K562 (cell line): ENCODE data around the gene GINS2. TPM values are rescaled to one million over a fixed set of nuclear protein-coding genes. Genes with fewer than 3 reads are reported as not detected.
A peak's percentile ranks its signal among the peaks of the same experiment; 100 is the strongest.

Source experiments
- ATAC-seq: fragments of 200-7000 bp; cut with Tn5 transposase; 3 replicates; pipeline ENCODE4 v1.9.1; 2020; ENCODE audit warnings: moderate library complexity
- BruUV-seq: library from RNA; stranded (reverse); fragments of 400-500 nt; replicated peaks from 2 replicates; lab custom pipeline; 2021; lab: Mats Ljungman, UMichigan
- CTCF ChIA-PET: fragments of 300-600 bp; formaldehyde crosslinking; extraction: SDS; loops from one replicate; lab custom pipeline; 2021; ENCODE audit warnings: low intra/inter-chr PET ratio; lab: Yijun Ruan, JAX
- POLR2A ChIA-PET: fragments of 300-600, 350-650 bp; sonication (Branson Sonifier 250); formaldehyde crosslinking; extraction: SDS; loops from one replicate; lab custom pipeline; 2021; ENCODE audit warnings: antibody characterized with exemption, inconsistent platforms; lab: Yijun Ruan, JAX
- DNase-seq, 4 experiments: peaks; one replicate each; pipeline versions ENCODE4 v3.0.0 to v3.0.0-alpha.2; 2011 to 2018; ENCODE audit warnings: low spot score in 3 of 4, mixed read lengths in 3 of 4; ENCODE audit errors: extremely low read depth in 1 of 4
- FAIRE-seq: peaks from 2 replicates; lab custom pipeline; 2011; peaks lifted over from hg19 to GRCh38; lab: Jason Lieb, UNC
- H2AFZ ChIP-seq: 2 replicates; pipeline ENCODE4 v1.6.0; 2011; ENCODE audit warnings: low read depth, low read length, control low read depth, inconsistent platforms
- H3K27ac ChIP-seq: fragments of 200-600 bp; 3 replicates; pipeline ENCODE4 v1.8.0; 2011; ENCODE audit warnings: low read depth, mild to moderate bottlenecking, control low read depth, inconsistent platforms, low read length, moderate library complexity, mixed read lengths; ENCODE audit errors: extremely low read depth
- H3K27me3 ChIP-seq, 2 experiments: fragments of 300-600 bp in 1 of 2; 2 replicates in 1 of 2; 3 replicates in 1 of 2; pipeline versions ENCODE4 v1.6.0 to v1.8.0; 2011; ENCODE audit warnings: inconsistent platforms in 2 of 2, low read length in 2 of 2, mild to moderate bottlenecking in 1 of 2, mixed read lengths in 1 of 2, moderate library complexity in 1 of 2; ENCODE audit not compliant: control insufficient read depth in 2 of 2, insufficient read depth in 2 of 2
- H3K36me3 ChIP-seq: fragments of 300-600 bp; 3 replicates; pipeline ENCODE4 v1.8.0; 2011; ENCODE audit warnings: mild to moderate bottlenecking, low read length, inconsistent platforms; ENCODE audit not compliant: control insufficient read depth, insufficient read depth
- H3K4me1 ChIP-seq, 2 experiments: fragments of 200-600 bp in 1 of 2; replicated peaks in 1 of 2; 2 replicates in 1 of 2; 3 replicates in 1 of 2; pipeline versions ENCODE4 v1.5.1 to v1.8.0; 2011; ENCODE audit warnings: inconsistent platforms in 2 of 2, low read length in 2 of 2, mild to moderate bottlenecking in 1 of 2, mixed read lengths in 1 of 2, moderate library complexity in 1 of 2; ENCODE audit not compliant: control insufficient read depth in 2 of 2, insufficient read depth in 2 of 2
- H3K4me2 ChIP-seq: 2 replicates; pipeline ENCODE4 v1.6.1; 2011; ENCODE audit warnings: low read length, control low read depth, inconsistent platforms, mixed read lengths; ENCODE audit not compliant: insufficient read depth
- H3K4me3 ChIP-seq: fragments of 200-600 bp; sonication (generic), shearing (Covaris generic); 2 replicates; pipeline ENCODE4 v1.5.1; 2016; ENCODE audit warnings: control low read depth, inconsistent platforms
- H3K79me2 ChIP-seq: fragments of 200-600 bp; 3 replicates; pipeline ENCODE4 v1.8.0; 2011; ENCODE audit warnings: low read length, inconsistent platforms; ENCODE audit not compliant: control insufficient read depth, insufficient read depth
- H3K9ac ChIP-seq, 2 experiments: 2 replicates each; pipeline versions ENCODE4 v1.6.0 to v1.6.1; 2011; ENCODE audit warnings: low read depth in 2 of 2, low read length in 2 of 2, control low read depth in 1 of 2, inconsistent platforms in 1 of 2, mild to moderate bottlenecking in 1 of 2, mixed read lengths in 1 of 2; ENCODE audit not compliant: insufficient read depth in 1 of 2
- H3K9me1 ChIP-seq: one replicate; pipeline ENCODE4 v1.6.0; 2011; ENCODE audit warnings: inconsistent platforms, mild to moderate bottlenecking, low read length, moderate library complexity; ENCODE audit not compliant: control insufficient read depth, insufficient read depth
- H3K9me3 ChIP-seq: replicated peaks from 2 replicates; pipeline ENCODE4 v1.5.1; 2011; ENCODE audit warnings: low read depth, low read length, inconsistent platforms; ENCODE audit not compliant: control insufficient read depth, insufficient read depth
- H4K20me1 ChIP-seq: replicated peaks from 2 replicates; pipeline ENCODE4 v1.6.1; 2011; ENCODE audit warnings: low read length, inconsistent platforms, mixed read lengths; ENCODE audit not compliant: control insufficient read depth, insufficient read depth
- BHLHE40 ChIP-seq: IDR thresholded peaks from 2 replicates; pipeline ENCODE4 v1.6.1; 2011; ENCODE audit warnings: low read length, improper control_type of control experiment
- EHMT2 ChIP-seq: fragments of 450-650 bp; IDR thresholded peaks from 2 replicates; pipeline ENCODE4 v1.6.1; 2018; ENCODE audit warnings: antibody characterized with exemption
- HCFC1 ChIP-seq: IDR thresholded peaks from 2 replicates; pipeline ENCODE4 v1.6.1; 2012; ENCODE audit warnings: low read depth, low read length, improper control_type of control experiment
- HDAC2 ChIP-seq: fragments of 450-650 bp; IDR thresholded peaks from 2 replicates; pipeline ENCODE4 v1.6.1; 2016; ENCODE audit warnings: mild to moderate bottlenecking
- HDAC3 ChIP-seq: fragments of 450-650 bp; IDR thresholded peaks from 2 replicates; pipeline ENCODE4 v1.6.1; 2018; ENCODE audit warnings: borderline replicate concordance, mild to moderate bottlenecking, moderate library complexity; ENCODE audit not compliant: partially characterized antibody
- IFI16 ChIP-seq: fragments of 250-450 bp; sonication (Bioruptor Pico); IDR thresholded peaks from 2 replicates; pipeline ENCODE4 v2.1.2; 2022; ENCODE audit warnings: mild to moderate bottlenecking, inconsistent platforms
- MTA3 ChIP-seq: fragments of 450-650 bp; formaldehyde crosslinking; IDR thresholded peaks from 2 replicates; pipeline ENCODE4 v1.6.1; 2017; ENCODE audit warnings: mild to moderate bottlenecking, borderline replicate concordance
- MYNN ChIP-seq, 2 experiments: sonication (generic); formaldehyde crosslinking in 1 of 2; IDR thresholded peaks; 2 replicates each; pipeline versions ENCODE4 v1.5.0 to v1.6.1; 2016 to 2020; ENCODE audit warnings: antibody characterized with exemption in 1 of 2, missing genetic modification reagents in 1 of 2
- NFXL1 ChIP-seq: fragments of 450-650 bp; formaldehyde crosslinking; IDR thresholded peaks from 2 replicates; pipeline ENCODE4 v1.4.0; 2021; ENCODE audit warnings: mild to moderate bottlenecking
- POLR2G ChIP-seq: fragments of 200-400 bp; formaldehyde crosslinking; IDR thresholded peaks from 2 replicates; pipeline ENCODE4 v1.6.1; 2017; ENCODE audit warnings: low read depth, mild to moderate bottlenecking, antibody characterized with exemption, low read length, moderate library complexity
- PYGO2 ChIP-seq: fragments of 450-650 bp; IDR thresholded peaks from 2 replicates; pipeline ENCODE4 v1.6.1; 2016; ENCODE audit warnings: mild to moderate bottlenecking, missing genetic modification characterization, moderate library complexity, missing compliant biosample characterization
- RBFOX2 ChIP-seq: fragments of 200-400 bp; formaldehyde crosslinking; IDR thresholded peaks from 2 replicates; pipeline ENCODE4 v1.6.1; 2017; ENCODE audit warnings: low read depth, mild to moderate bottlenecking, low read length, moderate library complexity
- RBM22 ChIP-seq: fragments of 200-400 bp; formaldehyde crosslinking; IDR thresholded peaks from 2 replicates; pipeline ENCODE4 v1.6.1; 2018; ENCODE audit warnings: low read length, low read depth; ENCODE audit not compliant: poor library complexity, severe bottlenecking
- RBM39 ChIP-seq: fragments of 200-400 bp; formaldehyde crosslinking; optimal IDR thresholded peaks from 2 replicates; pipeline ENCODE3; 2018; ENCODE audit warnings: low read depth, low read length
- ZKSCAN8 ChIP-seq: fragments of 200-800 bp; sonication (Bioruptor generic); IDR thresholded peaks from 2 replicates; pipeline ENCODE4 v1.6.1; 2016; ENCODE audit warnings: missing genetic modification characterization, missing compliant biosample characterization
- ZNF274 ChIP-seq: IDR thresholded peaks from 2 replicates; pipeline ENCODE4 v1.6.1; 2011; ENCODE audit warnings: low read depth, mild to moderate bottlenecking, low read length, moderate library complexity, borderline replicate concordance
- WGBS: fragments of 100-300 bp; shearing (Covaris generic); methylation state at CpG from one replicate; pipeline ENCODE4 v1.1.6; 2016; ENCODE audit warnings: low coverage, mixed read lengths; ENCODE audit not compliant: insufficient coverage; ENCODE audit errors: missing lambda C conversion rate; 5-methylcytosine and 5-hydroxymethylcytosine counted together
- in situ Hi-C: fragments of 300-500 bp; cut with MboI; formaldehyde crosslinking; loops from 4 replicates; pipeline ENCODE4 v1.15.0; 2018; ENCODE audit warnings: inconsistent platforms, mixed read lengths
- intact Hi-C: fragments of 100-400 bp; cut with micrococcal nuclease; formaldehyde crosslinking; loops from 2 replicates; pipeline ENCODE4 v1.14.2; 2022
- polyA plus RNA-seq, 8 experiments: library from polyadenylated mRNA; depleted of rRNA in 4 of 8; stranded (reverse) in 5 of 8; unstranded in 3 of 8; fragments of >200 nt; fragmentation: Nextera tagmentation in 2 of 8; fragmentation: Illumina TruSeq in 1 of 8; extraction: Ambion mirVana in 2 of 8; extraction: Trizol in 1 of 8; gene quantifications; 2 replicates each; pipeline versions ENCODE4 v1.2.1 to v1.2.3, GENCODE V29; 2011 to 2014; ENCODE audit warnings: inconsistent platforms in 1 of 8, missing spikeins in 1 of 8
- total RNA-seq, 7 experiments: library from RNA; depleted of rRNA in 6 of 7; stranded (reverse); fragments of >200 nt in 6 of 7; fragmentation: Illumina TruSeq in 2 of 7; extraction: Trizol in 2 of 7; gene quantifications; 2 replicates each; pipeline versions ENCODE4 v1.2.1 to v1.2.3, GENCODE V29; 2011 to 2021; ENCODE audit warnings: low replicate concordance in 1 of 7
- TF ChIP-seq, protein P1 (sequence below): fragments of 450-650 bp; conservative IDR thresholded peaks from 2 replicates; pipeline ENCODE4 v1.6.1; 2016; ENCODE audit warnings: missing genetic modification characterization, low read depth, mild to moderate bottlenecking, control low read depth, missing compliant biosample characterization
- TF ChIP-seq, protein P2 (sequence below): fragments of 250-450 bp; sonication (Bioruptor Pico); IDR thresholded peaks from 2 replicates; pipeline ENCODE4 v1.4.0; 2020; ENCODE audit warnings: mild to moderate bottlenecking, moderate library complexity, borderline replicate concordance

The GINS2 gene
- total and polyA plus RNA-seq, 9 of the 15 experiments (the other 6 are each of a cell fraction or from before 2014, with no cell fraction given), result 40.4 to 76.2 (median 44.6) TPM

DNA sequence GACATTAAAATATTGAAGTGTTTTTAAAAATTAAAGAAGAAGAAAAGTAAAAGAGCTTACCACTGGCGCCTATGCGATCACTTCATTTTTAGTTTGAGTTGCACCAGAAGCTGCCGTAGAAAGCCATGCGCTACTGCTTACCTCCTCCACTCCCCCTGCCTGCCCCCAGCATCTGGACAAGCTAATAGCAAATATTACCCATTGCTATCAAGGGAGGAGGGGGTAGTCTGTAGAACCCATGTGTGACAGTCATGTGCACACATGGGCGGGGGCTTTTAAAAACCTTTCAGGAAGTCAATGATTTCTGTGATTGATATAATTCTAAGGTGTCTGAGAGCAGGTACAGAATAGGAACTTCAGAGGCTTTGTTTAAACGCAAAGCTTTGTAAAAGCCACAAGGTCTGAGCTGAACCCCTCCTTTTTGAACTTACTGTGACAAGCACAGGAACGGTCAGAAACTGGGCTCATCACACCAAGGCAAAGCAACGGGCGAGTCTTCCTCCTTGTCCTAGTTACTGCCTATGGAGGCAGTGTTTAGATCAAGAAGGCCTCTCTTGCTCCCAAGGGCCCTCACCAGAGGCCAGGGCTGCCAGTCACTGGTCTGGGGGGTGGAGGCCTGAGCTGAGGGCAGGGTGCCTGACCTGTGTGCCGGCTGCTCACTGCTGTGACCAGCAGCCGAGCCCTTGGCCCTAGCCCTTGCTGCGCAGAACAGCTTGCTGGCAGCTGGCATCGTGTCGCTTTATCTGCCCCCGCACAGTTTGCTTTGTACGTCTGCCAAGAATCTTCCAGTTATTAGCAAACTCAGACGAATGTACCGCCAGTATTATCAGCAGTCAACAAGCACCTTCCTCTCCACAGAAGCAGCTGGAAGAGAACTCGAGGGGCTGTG is 15.0 kb downstream of the GINS2 start:
- CTCF ChIA-PET, result interaction anchor here (4.0 kb wide), 1 partner anchor 45 kb away, joined by 35 read pairs; no protein-coding TSS in a partner anchor
- H3K4me1 ChIP-seq, result peaks cover 0 to 4% of the 10 kb centered on the region in 2 experiments; a peak in 3 of 5 replicates
- FAIRE-seq, result no peak
- peaks cover 33% of the 10 kb centered on the region for H4K20me1 ChIP-seq
- in situ Hi-C loops (no loop called here), intact Hi-C loops (loop anchor here (2.0 kb wide), 1 partner anchor 45 kb away; no protein-coding TSS in a partner anchor)
- peaks cover 97% of the 10 kb centered on the region for H3K36me3 ChIP-seq
- peak; percentile 4; the same call in 1 of the 3 replicates for ATAC-seq
- H3K27me3 ChIP-seq, result no peaks in the 10 kb centered on the region
- 72% methylated on average over 18 of the region's 19 CpGs for WGBS
- H3K9me1 ChIP-seq, result no peaks in the 10 kb centered on the region
- no peaks in the 10 kb centered on the region for H3K9me3 ChIP-seq
- POLR2A ChIA-PET, result interaction anchor here (0.5 to 2.8 kb wide), 11 partner anchors 10 to 602 kb away, joined by 3 to 18 read pairs (median 4); partner anchors contain the start of gene GINS2
- H3K27ac ChIP-seq, result peak overlapping the region; percentile 5; the same call in 1 of the 3 replicates
- no TSS peak for BruUV-seq
- no peak overlapping the region for H3K4me2 ChIP-seq
- H3K79me2 ChIP-seq, result peaks cover 8% of the 10 kb centered on the region; the same call in 1 of the 3 replicates
- DNase-seq, result no peak
- H3K4me3 ChIP-seq, result no peak overlapping the region
- no peak overlapping the region for H2AFZ ChIP-seq
- H3K9ac ChIP-seq, result peak overlapping the region in 1 of 2 experiments; percentile 28; a peak in 1 of 4 replicates
- TF ChIP-seq BHLHE40 (no peak), POLR2G (peak; percentile 73), PYGO2 (no peak), ZNF274 (no peak), RBM22 (peak; percentile 95), NFXL1 (no peak), MYNN (IDR thresholded peaks at IDR 0.05) (no peak), MYNN (CRISPR knock-in tag; IDR thresholded peaks at IDR 0.05) (no peak), HDAC3 (no peak), RBM39 (no peak), MTA3 (no peak), HCFC1 (no peak), RBFOX2 (peak; percentile 39; the same call in 1 of the 2 replicates), HDAC2 (no peak), ZKSCAN8 (CRISPR knock-in tag) (no peak), IFI16 (CRISPR knock-in tag) (no peak), EHMT2 (no peak)
- TF ChIP-seq, protein P1, sequence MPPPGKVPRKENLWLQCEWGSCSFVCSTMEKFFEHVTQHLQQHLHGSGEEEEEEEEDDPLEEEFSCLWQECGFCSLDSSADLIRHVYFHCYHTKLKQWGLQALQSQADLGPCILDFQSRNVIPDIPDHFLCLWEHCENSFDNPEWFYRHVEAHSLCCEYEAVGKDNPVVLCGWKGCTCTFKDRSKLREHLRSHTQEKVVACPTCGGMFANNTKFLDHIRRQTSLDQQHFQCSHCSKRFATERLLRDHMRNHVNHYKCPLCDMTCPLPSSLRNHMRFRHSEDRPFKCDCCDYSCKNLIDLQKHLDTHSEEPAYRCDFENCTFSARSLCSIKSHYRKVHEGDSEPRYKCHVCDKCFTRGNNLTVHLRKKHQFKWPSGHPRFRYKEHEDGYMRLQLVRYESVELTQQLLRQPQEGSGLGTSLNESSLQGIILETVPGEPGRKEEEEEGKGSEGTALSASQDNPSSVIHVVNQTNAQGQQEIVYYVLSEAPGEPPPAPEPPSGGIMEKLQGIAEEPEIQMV (tag), result no peak
- TF ChIP-seq, protein P2, sequence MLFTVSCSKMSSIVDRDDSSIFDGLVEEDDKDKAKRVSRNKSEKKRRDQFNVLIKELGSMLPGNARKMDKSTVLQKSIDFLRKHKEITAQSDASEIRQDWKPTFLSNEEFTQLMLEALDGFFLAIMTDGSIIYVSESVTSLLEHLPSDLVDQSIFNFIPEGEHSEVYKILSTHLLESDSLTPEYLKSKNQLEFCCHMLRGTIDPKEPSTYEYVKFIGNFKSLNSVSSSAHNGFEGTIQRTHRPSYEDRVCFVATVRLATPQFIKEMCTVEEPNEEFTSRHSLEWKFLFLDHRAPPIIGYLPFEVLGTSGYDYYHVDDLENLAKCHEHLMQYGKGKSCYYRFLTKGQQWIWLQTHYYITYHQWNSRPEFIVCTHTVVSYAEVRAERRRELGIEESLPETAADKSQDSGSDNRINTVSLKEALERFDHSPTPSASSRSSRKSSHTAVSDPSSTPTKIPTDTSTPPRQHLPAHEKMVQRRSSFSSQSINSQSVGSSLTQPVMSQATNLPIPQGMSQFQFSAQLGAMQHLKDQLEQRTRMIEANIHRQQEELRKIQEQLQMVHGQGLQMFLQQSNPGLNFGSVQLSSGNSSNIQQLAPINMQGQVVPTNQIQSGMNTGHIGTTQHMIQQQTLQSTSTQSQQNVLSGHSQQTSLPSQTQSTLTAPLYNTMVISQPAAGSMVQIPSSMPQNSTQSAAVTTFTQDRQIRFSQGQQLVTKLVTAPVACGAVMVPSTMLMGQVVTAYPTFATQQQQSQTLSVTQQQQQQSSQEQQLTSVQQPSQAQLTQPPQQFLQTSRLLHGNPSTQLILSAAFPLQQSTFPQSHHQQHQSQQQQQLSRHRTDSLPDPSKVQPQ (CRISPR knock-in tag), result no peak
